GM18517 (cell line): ENCODE results near the gene MXD4.
"Not testable (repeated sequence)": the region's sequence is repeated elsewhere in the genome, so short reads cannot be mapped to it uniquely, and the experiment has no call there.

Source experiments
- ATAC-seq: cut with Tn5 transposase; IDR thresholded peaks from one replicate; pipeline ENCODE4 v1.9.1; 2021; ENCODE audit warnings: mild to moderate bottlenecking, moderate library complexity; ENCODE audit not compliant: unreplicated experiment

Gene MXD4

GRCh38 chr4:2226261-2226660, 35.6 kb downstream of the MXD4 start:
- ATAC-seq: no peak

GRCh38 chr4:2222838-2223237, 39.1 kb downstream of the MXD4 start:
- ATAC-seq: no peak

GRCh38 chr4:2221378-2221777, 40.5 kb downstream of the MXD4 start:
- not testable (repeated sequence) for ATAC-seq

DNA sequence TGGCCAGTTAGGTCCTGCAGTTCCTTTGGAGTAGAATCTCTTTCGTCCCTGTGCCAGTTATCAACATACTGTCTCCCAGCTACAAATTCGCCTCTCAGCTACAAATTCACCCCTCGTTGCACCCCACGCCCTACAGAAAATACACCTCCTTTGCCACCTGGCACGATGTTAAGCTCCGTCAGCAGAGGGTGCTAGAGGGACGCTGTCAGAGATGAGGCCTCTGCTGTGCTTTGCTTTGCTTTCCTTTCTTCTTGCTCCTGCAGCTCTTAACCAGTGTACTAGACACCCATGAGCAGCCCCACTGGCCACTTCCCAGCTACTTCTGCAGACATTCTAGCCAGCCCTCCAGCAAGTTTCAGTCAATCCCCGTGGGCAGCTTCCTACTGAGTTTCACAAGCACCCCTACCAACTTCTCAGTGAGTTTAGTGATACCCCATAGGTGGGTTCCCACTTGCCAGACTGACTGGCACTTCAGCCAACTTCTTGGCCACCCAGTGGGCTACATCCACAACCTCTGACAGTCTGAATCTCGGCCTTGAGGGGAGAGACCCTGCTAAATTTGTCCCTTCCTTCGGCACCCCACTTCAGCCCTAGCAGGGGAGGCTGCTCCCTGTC, 41.8 kb downstream of the MXD4 start:
- no peak for ATAC-seq

DNA sequence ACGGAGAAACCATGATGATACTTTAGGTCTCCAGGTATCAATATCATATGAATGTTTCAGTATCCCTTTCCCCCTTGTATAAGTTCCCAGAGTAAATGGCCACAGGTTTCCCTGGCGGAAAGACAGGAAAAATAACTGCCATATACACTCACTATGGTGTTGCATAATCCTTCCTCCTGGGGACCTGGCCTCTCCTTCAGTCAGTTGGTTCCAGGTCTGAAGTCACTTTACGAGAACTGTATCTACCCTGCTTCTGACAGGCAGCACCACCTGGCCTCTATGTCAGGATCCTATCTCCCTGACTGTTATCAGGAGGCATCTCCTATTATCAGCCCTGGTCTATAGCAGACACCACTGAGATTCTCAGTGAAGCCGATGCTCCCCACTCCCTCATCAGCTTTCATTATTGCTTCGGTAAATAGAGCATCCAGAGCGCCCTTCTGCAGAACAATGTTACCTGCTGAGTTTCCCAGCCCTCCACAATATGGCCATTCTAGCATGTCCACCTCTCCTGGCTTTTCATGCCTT, 42.6 kb downstream of the MXD4 start:
- ATAC-seq: no peak

DNA sequence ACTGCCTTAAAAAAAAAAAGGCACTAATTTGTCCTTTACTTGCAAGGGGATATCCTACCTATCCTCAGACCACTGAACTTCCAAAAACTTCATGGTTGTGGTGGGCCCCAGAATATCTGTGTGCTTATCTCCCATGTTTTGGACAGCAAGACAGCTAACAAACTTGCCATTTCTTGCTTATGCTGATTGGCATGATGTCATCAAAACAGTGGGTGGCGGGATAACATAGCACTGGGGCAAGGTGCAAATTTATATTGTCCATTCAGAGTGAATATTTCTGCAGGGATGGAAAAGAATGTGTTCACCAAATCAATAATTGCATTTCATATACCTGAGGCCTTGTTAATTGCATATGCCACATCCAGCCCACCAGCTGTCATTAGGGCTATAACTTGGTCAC, 43.5 kb downstream of the MXD4 start:
- no peak for ATAC-seq

GRCh38 chr4:2217726-2218125, 44.2 kb downstream of the MXD4 start:
- no peak for ATAC-seq

DNA sequence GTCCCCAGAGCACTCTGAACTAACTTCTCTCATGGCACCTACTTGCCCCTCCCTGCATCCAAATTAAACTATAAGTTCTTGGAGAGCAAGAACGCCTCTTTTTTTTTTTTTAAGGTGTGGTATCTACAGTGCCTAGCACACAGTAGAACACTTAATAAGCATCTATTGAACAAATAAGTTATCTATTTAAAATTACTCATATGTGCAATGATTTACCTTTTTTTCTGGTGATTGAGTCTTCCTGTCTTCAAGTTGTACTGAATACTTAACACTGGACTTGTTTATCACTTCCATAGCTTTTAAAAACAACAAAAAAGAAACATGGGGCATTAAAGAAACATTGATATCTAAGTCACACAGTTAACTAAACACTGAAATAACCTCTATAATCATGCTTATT, 49.1 kb downstream of the MXD4 start:
- ATAC-seq: no peak

- not testable (repeated sequence) for ATAC-seq
Measured at GRCh38 chr4:2202789-2203188, 59.1 kb downstream of the MXD4 start.
